ENCODE measurements around the gene TADA3.

Gene TADA3

GRCh38 chr3:9791127-9791526, 1.1 kb downstream of the TADA3 start:
- no peak for TF ChIP-seq CTCF (IDR thresholded peaks at IDR 0.05; ENCODE audit: low read depth, low read length)
- no peak for DNase-seq (ENCODE audit: extremely low read depth, low read depth)

GRCh38 chr3:9787714-9788113, 4.6 kb downstream of the TADA3 start:
- TF ChIP-seq CTCF (IDR thresholded peaks at IDR 0.05; ENCODE audit: low read depth, low read length): no peak
- DNase-seq (ENCODE audit: extremely low read depth, low read depth): no peak

GRCh38 chr3:9786825-9787669, 5.2 kb downstream of the TADA3 start:
- TF ChIP-seq CTCF (IDR thresholded peaks at IDR 0.05; ENCODE audit: low read depth, low read length): peak; percentile 43
- no peak for DNase-seq (ENCODE audit: extremely low read depth, low read depth)

- no peak for TF ChIP-seq CTCF (IDR thresholded peaks at IDR 0.05; ENCODE audit: low read depth, low read length)
- DNase-seq (ENCODE audit: extremely low read depth, low read depth): no peak
Observed at GRCh38 chr3:9786209-9786739, 6.0 kb downstream of the TADA3 start.

- DNase-seq (ENCODE audit: extremely low read depth, low read depth): no peak
Observed at GRCh38 chr3:9785602-9786001, 6.7 kb downstream of the TADA3 start.

GRCh38 chr3:9784965-9785364, 7.3 kb downstream of the TADA3 start:
- DNase-seq (ENCODE audit: extremely low read depth, low read depth): no peak
- TF ChIP-seq CTCF (IDR thresholded peaks at IDR 0.05; ENCODE audit: low read depth, low read length): no peak

More at GRCh38 chr3:9785602-9786001, 6.7 kb downstream of the TADA3 start:
- no peak for TF ChIP-seq CTCF (IDR thresholded peaks at IDR 0.05; ENCODE audit: low read depth, low read length)

- no peak for TF ChIP-seq CTCF (IDR thresholded peaks at IDR 0.05; ENCODE audit: low read depth, low read length)
Observed at GRCh38 chr3:9783954-9784353, 8.3 kb downstream of the TADA3 start.

More at GRCh38 chr3:9783954-9784353, 8.3 kb downstream of the TADA3 start:
- no peak for DNase-seq (ENCODE audit: extremely low read depth, low read depth)

Measured in AG09319 (cell line).